Measurements from ENCODE around the gene GRHL3.

Gene GRHL3

GRCh38 chr1:24386931-24387330 lies 67.8 kb downstream of the GRHL3 start:
- Mint-ChIP-seq H3K27ac (no peak overlapping the region), H3K36me3 (ENCODE audit: low read depth) (peaks cover 15% of the 10 kb centered on the region), H3K9me3 (no peaks in the 10 kb centered on the region)

DNA sequence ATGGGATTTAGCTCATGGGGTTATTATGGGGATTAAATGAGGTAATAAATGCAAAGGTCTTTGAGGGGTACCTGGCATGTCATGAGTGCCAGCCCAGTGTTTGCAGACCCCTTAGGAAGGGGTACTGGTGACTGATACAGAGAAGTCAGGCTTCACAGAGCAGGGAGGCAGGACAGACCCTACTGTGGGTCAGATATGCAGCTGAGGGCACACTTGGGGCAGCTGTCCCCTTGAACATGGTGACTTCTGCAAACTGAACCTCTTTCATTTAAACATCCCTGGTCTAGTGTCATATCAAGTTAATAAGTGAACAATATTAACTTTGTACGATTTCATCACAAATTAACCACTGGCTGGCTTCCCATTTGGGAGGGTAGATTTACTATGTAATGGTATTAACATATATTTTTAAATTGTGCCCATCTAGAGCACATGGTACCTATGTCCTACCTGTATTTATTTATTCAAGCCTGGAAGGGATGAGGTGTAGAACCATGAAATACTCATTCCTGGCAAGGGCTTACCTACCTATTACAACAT lies 68.5 kb downstream of the GRHL3 start:
- H3K27me3 Mint-ChIP-seq (ENCODE audit: low read depth), result peaks cover 11% of the 10 kb centered on the region
- no peaks in the 10 kb centered on the region for H3K9me3 Mint-ChIP-seq
- H3K36me3 Mint-ChIP-seq (ENCODE audit: low read depth), result peaks cover 11% of the 10 kb centered on the region
- no peak overlapping the region for H3K27ac Mint-ChIP-seq
- H3K4me1 Mint-ChIP-seq, result peaks cover 36% of the 10 kb centered on the region
- TF ChIP-seq, protein P1, sequence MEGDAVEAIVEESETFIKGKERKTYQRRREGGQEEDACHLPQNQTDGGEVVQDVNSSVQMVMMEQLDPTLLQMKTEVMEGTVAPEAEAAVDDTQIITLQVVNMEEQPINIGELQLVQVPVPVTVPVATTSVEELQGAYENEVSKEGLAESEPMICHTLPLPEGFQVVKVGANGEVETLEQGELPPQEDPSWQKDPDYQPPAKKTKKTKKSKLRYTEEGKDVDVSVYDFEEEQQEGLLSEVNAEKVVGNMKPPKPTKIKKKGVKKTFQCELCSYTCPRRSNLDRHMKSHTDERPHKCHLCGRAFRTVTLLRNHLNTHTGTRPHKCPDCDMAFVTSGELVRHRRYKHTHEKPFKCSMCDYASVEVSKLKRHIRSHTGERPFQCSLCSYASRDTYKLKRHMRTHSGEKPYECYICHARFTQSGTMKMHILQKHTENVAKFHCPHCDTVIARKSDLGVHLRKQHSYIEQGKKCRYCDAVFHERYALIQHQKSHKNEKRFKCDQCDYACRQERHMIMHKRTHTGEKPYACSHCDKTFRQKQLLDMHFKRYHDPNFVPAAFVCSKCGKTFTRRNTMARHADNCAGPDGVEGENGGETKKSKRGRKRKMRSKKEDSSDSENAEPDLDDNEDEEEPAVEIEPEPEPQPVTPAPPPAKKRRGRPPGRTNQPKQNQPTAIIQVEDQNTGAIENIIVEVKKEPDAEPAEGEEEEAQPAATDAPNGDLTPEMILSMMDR (IDR thresholded peaks at IDR 0.05; ENCODE audit: unreplicated experiment in 3 of 3), result no peak
- H3K4me3 Mint-ChIP-seq, result no peak overlapping the region

More at GRCh38 chr1:24386931-24387330, 67.8 kb downstream of the GRHL3 start:
- H3K4me1 Mint-ChIP-seq, result peaks cover 28% of the 10 kb centered on the region
- peaks cover 11% of the 10 kb centered on the region for H3K27me3 Mint-ChIP-seq (ENCODE audit: low read depth)
- H3K4me3 Mint-ChIP-seq, result no peak overlapping the region
- TF ChIP-seq, protein P1 (IDR thresholded peaks at IDR 0.05; ENCODE audit: unreplicated experiment in 3 of 3), result no peak

GRCh38 chr1:24388331-24388885 lies 69.3 kb downstream of the GRHL3 start:
- Mint-ChIP-seq H3K4me1 (peaks cover 40% of the 10 kb centered on the region), H3K4me3 (no peak overlapping the region), H3K27ac (no peak overlapping the region), H3K9me3 (no peaks in the 10 kb centered on the region), H3K36me3 (ENCODE audit: low read depth) (peaks cover 6% of the 10 kb centered on the region), H3K27me3 (ENCODE audit: low read depth) (peaks cover 11% of the 10 kb centered on the region)
- TF ChIP-seq, protein P1 (IDR thresholded peaks at IDR 0.05; ENCODE audit: unreplicated experiment in 3 of 3), result no peak

DNA sequence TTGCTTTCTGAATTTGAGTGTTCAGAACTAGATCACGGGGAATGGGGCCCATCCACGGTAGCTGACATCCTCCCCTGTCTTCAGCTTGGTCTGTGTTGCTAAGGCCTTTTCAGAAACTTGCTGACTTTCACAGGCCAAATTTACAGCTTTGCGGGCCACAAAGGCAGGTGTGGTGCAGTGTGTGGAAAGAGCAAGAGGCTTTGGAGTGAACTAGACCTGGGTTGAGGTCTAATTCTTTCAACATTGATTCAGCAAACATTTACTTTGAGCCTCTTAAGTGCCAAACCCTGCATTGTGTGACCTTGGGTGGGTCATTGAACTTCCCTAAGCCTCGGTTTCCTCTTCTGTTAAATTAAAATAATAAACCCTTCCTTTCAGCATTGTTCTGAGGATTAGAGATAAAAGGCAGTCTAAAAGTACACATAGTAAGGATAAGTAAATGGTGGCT lies 70.1 kb downstream of the GRHL3 start:
- Mint-ChIP-seq H3K27ac (no peak overlapping the region), H3K4me3 (no peak overlapping the region), H3K4me1 (peaks cover 46% of the 10 kb centered on the region), H3K36me3 (ENCODE audit: low read depth) (peaks cover 6% of the 10 kb centered on the region), H3K9me3 (no peaks in the 10 kb centered on the region), H3K27me3 (ENCODE audit: low read depth) (peaks cover 11% of the 10 kb centered on the region)
- TF ChIP-seq, protein P1 (IDR thresholded peaks at IDR 0.05; ENCODE audit: unreplicated experiment in 3 of 3), result no peak

- H3K27me3 Mint-ChIP-seq (ENCODE audit: low read depth), result peaks cover 11% of the 10 kb centered on the region
- peaks cover 40% of the 10 kb centered on the region for H3K4me1 Mint-ChIP-seq
- peak overlapping the region in 2 of 3 experiments; percentile 9 to 28 for H3K4me3 Mint-ChIP-seq
- TF ChIP-seq, protein P1 (IDR thresholded peaks at IDR 0.05; ENCODE audit: unreplicated experiment in 3 of 3), result peak; percentile 94 to 96 (median 96)
- peaks cover 6% of the 10 kb centered on the region for H3K36me3 Mint-ChIP-seq (ENCODE audit: low read depth)
- H3K9me3 Mint-ChIP-seq, result no peaks in the 10 kb centered on the region
- H3K27ac Mint-ChIP-seq, result peak overlapping the region; percentile 59 to 78 (median 69)
Measured at GRCh38 chr1:24390924-24391782, 72.0 kb downstream of the GRHL3 start.
